GM12874 (cell line): Measurements from ENCODE around the gene LZTS2.
A peak's percentile ranks its signal among the peaks of the same experiment; 100 is the strongest.

Experiments
- CTCF ChIP-seq: IDR thresholded peaks from 2 replicates; pipeline ENCODE4 v1.5.1; 2011; ENCODE audit warnings: low read depth, mild to moderate bottlenecking, control low read depth, low read length, moderate library complexity; ENCODE audit not compliant: insufficient read depth

Gene LZTS2

GRCh38 chr10:100986952-100987684, 12.5 kb upstream of the LZTS2 start, which contains the start of the genes MRPL43 and TWNK:
MRPL43 (minus strand) TSS chr10:100987497; CDS start chr10:100987443, 54 bp downstream.
TWNK (plus strand) TSS chr10:100987543; CDS start chr10:100988211, 668 bp downstream.
- TF ChIP-seq CTCF: no peak

DNA sequence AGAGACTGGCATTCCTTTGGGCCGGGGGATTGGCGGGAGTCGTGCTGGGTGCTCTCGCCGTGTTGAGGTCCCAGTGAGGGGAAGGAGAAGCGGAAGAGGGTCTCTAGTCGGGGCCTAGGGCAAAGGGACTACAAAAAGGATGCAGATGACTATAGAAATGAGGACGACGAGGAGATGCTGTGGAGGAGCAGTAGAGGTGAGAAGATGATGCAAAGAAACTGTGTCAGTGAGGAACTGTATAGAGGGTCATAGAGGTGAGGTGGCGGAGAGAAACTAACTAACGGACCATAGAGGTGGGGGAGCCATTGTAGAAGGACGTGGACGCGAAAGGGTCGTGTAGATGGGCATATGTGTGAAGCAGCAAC, 11.9 kb upstream of the LZTS2 start:
- TF ChIP-seq CTCF: no peak

- no peak for TF ChIP-seq CTCF
Observed at GRCh38 chr10:100988166-100988565, 11.4 kb upstream of the LZTS2 start.

- no peak for TF ChIP-seq CTCF
Observed at GRCh38 chr10:100989088-100989487, 10.5 kb upstream of the LZTS2 start.

- TF ChIP-seq CTCF: 0 out of 2 replicates have a peak, but pooled peaks have one; percentile 3
Observed at GRCh38 chr10:100993986-100994708, 5.5 kb upstream of the LZTS2 start.

GRCh38 chr10:100995181-100995580, 4.4 kb upstream of the LZTS2 start:
- no peak for TF ChIP-seq CTCF

DNA sequence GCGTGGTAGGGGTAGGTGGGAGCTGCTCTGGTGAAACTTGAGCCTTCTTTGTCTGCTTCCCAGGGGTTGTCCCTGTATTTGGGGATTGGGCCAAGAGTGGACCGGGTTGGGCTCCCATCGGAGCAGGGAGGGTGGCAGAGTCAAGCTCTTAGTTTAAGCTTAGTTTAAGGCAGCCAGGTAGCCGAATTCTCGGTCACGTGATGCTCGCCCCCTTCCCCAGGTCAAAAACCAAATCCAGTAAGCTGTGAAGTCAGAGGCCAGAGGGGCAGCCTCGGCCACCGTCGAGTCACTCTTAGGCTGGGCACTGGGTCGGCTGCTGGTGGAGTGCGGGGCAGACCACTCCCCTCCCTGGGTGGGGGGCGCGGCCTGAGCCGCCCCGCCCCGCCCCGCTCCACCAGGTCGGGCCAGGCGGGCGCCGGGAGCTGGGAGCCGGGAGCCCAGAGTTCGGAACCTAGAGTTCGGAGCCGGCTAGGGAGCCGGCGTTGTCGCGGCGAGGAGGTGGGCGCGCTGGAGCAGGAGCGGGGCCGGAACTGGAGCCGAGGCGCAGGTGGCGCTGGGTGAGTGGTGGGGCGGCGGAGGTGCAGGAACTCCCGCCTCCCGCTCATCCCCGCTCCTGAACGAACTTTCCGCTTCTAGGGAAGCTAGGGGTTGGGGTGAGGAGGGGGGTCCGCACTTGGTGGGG, 2.8 kb upstream of the LZTS2 start:
- TF ChIP-seq CTCF: no peak
